ENCODE results near the gene COX19.

The COX19 gene

GRCh38 chr7:923108-924041 is 52.0 kb downstream of the COX19 start:
- no peak overlapping the region for H3K4me3 ChIP-seq (ENCODE audit: control insufficient read depth, low read depth, low read length)
- no peak for TF ChIP-seq CTCF (IDR thresholded peaks at IDR 0.05; ENCODE audit: control insufficient read depth, insufficient read depth, low read depth, low read length, missing control alignments)
- no peak for DNase-seq (ENCODE audit: low read depth)

DNA sequence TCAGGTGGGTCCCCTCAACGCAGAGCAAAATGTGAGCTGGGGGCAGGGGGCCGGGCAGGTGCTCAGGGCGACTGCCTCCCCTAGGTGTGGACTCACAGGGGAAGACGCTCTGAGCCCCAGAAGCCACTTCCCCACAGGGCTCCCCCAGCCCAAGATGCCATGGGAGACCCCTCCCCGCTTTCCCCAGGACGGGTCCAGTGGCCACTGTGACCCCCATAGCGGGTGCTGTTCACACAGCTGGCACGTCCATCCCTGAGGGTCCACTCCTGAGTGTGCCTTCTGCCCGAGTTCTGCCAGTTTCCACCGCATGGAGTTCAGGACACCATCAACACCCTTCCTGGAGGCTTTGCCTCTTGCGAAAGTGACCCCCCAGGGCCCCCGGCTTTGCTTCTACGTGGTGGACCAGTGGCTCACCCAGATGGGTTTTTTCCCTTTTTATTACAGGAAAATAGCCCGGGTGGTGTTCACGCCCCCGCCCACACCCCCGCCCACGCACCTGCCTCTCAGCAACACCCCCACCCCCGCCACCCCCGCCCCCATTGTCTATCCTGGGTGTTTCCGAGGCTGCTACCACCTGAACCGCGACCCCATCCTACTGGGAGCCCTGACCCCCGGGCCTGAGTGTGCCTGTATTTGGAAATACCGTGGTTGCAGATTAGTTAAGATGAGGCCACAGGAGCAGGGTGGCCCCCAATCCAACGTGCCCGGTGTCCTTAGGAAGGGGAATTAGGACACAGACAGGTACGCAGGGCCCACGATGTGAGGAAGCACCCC is 52.8 kb downstream of the COX19 start:
- DNase-seq (ENCODE audit: low read depth), result no peak
- no peak overlapping the region for H3K4me3 ChIP-seq (ENCODE audit: control insufficient read depth, low read depth, low read length)
- no peak for TF ChIP-seq CTCF (IDR thresholded peaks at IDR 0.05; ENCODE audit: control insufficient read depth, insufficient read depth, low read depth, low read length, missing control alignments)

DNA sequence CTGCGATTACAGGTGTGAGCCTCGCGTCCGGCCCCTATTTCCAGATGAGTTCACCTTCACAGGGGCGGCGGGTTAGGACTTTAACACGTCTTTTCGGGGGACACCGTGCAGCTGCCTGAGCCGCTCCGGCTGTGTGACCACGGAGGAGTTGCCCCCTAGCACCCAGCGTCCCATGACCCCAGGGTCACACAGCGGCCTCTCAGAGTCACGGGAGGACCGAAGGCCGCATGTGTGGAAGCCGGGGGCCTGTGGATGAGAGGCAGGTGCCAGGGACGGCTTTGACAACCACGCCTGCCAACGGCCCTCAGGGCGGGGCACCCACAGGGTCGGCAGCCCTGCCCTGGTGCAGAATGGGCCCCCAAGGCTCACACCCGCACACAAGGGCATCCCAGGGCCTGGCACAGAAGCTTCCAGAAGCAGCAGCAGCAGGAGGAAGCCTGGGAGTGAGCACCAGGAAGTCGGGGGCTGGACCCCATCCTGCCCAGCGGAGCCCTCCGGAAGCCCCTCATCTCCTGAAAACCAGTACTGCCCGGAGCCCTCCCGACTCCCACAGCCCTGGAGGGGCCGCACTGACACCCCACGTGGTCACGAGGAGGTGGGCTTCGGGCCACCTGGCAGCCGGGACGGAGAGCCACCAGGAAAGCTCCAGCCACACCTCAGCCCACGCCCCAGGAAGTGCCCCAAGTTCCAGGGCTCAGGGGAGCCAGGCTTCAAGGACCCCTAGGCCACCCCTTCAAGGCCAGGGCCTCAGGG is 53.6 kb downstream of the COX19 start:
- H3K4me3 ChIP-seq (ENCODE audit: control insufficient read depth, low read depth, low read length), result no peak overlapping the region
- no peak for TF ChIP-seq CTCF (IDR thresholded peaks at IDR 0.05; ENCODE audit: control insufficient read depth, insufficient read depth, low read depth, low read length, missing control alignments)
- DNase-seq (ENCODE audit: low read depth), result no peak

DNA sequence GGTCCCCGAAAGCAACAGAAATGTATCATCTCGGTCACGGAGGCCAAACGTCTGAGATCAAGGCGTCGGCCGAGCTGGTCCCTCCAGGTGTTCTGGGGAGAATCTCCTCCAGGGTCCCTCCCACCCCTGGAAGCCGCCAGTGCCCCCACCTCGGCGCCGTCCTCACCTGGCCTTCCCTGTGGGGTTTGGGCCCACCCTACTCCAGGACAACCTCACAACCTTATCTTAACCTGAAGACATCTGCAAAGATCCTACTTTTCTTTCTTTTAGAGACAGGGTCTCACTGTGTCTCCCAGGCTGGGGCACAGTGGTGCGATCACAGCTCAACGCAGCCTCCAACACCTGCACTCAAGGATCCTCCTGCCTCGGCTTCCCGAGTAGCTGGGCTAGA is 54.3 kb downstream of the COX19 start:
- H3K4me3 ChIP-seq (ENCODE audit: control insufficient read depth, low read depth, low read length), result no peak overlapping the region
- no peak for DNase-seq (ENCODE audit: low read depth)
- TF ChIP-seq CTCF (IDR thresholded peaks at IDR 0.05; ENCODE audit: control insufficient read depth, insufficient read depth, low read depth, low read length, missing control alignments), result no peak

- no peak for DNase-seq (ENCODE audit: low read depth)
- H3K4me3 ChIP-seq (ENCODE audit: control insufficient read depth, low read depth, low read length), result no peak overlapping the region
- no peak for TF ChIP-seq CTCF (IDR thresholded peaks at IDR 0.05; ENCODE audit: control insufficient read depth, insufficient read depth, low read depth, low read length, missing control alignments)
Measured at GRCh38 chr7:920351-921070, 54.8 kb downstream of the COX19 start.

- no peak overlapping the region for H3K4me3 ChIP-seq (ENCODE audit: control insufficient read depth, low read depth, low read length)
- DNase-seq (ENCODE audit: low read depth), result no peak
- TF ChIP-seq CTCF (IDR thresholded peaks at IDR 0.05; ENCODE audit: control insufficient read depth, insufficient read depth, low read depth, low read length, missing control alignments), result no peak
Measured at GRCh38 chr7:919924-920341, 55.4 kb downstream of the COX19 start.

All from AG09309 (cell line).